Neural cell (in vitro differentiated cells): Measurements from ENCODE around the gene DGKB. TPM values are rescaled to one million over a fixed set of nuclear protein-coding genes. Genes with fewer than 3 reads are reported as not detected.

Experiments used
- H2AFZ ChIP-seq: fragments of 200-600, 300-800 bp; sonication (generic), shearing (Covaris generic); 2 replicates; pipeline ENCODE4 v1.6.0; 2014; ENCODE audit warnings: low read depth, mild to moderate bottlenecking, antibody characterized with exemption, low read length, moderate library complexity
- H3F3A ChIP-seq: fragments of 200-600 bp; shearing (Covaris generic); 2 replicates; pipeline ENCODE4 v1.6.1; 2016; ENCODE audit warnings: mild to moderate bottlenecking, moderate library complexity, mixed read lengths, antibody characterized with exemption, low read length; ENCODE audit not compliant: insufficient read depth, poor library complexity, severe bottlenecking
- H3K27ac ChIP-seq: fragments of 200-600, 300-800 bp; sonication (generic), shearing (Covaris generic); 2 replicates; pipeline ENCODE4 v1.5.1; 2014; ENCODE audit warnings: mild to moderate bottlenecking, low read length, moderate library complexity
- H3K27me3 ChIP-seq: fragments of 300-800, 200-600 bp; sonication (generic), shearing (Covaris generic); 2 replicates; pipeline ENCODE4 v1.6.0; 2014; ENCODE audit warnings: mild to moderate bottlenecking, low read depth, low read length, moderate library complexity; ENCODE audit not compliant: insufficient read depth
- H3K36me3 ChIP-seq: fragments of 300-800, 200-600 bp; sonication (generic), shearing (Covaris generic); 2 replicates; pipeline ENCODE4 v1.5.1; 2014; ENCODE audit warnings: mild to moderate bottlenecking, antibody characterized with exemption, low read length, moderate library complexity; ENCODE audit not compliant: insufficient read depth
- H3K4me2 ChIP-seq: fragments of 300-800, 200-600 bp; sonication (generic), shearing (Covaris generic); 2 replicates; pipeline ENCODE4 v1.6.0; 2014; ENCODE audit warnings: mild to moderate bottlenecking, low read length
- H3K4me3 ChIP-seq: fragments of 300-800, 200-600 bp; sonication (generic), shearing (Covaris generic); 2 replicates; pipeline ENCODE4 v1.5.1; 2014; ENCODE audit warnings: mild to moderate bottlenecking, low read length, moderate library complexity
- H3K79me2 ChIP-seq: fragments of 200-600 bp; shearing (Covaris generic); replicated peaks from 2 replicates; pipeline ENCODE4 v1.6.0; 2014; ENCODE audit warnings: mild to moderate bottlenecking, low read length, moderate library complexity; ENCODE audit not compliant: insufficient read depth
- H3K9ac ChIP-seq: fragments of 300-800, 200-600 bp; sonication (generic), shearing (Covaris generic); 2 replicates; pipeline ENCODE4 v1.6.1; 2016; ENCODE audit warnings: mild to moderate bottlenecking, low read length, mixed read lengths
- H3K9me2 ChIP-seq: fragments of 200-600 bp; shearing (Covaris generic); 2 replicates; pipeline ENCODE4 v1.6.1; 2016; ENCODE audit warnings: mild to moderate bottlenecking, low read length, mixed read lengths; ENCODE audit not compliant: insufficient read depth
- H3K9me3 ChIP-seq: fragments of 200-600, 300-800 bp; sonication (generic), shearing (Covaris generic); 2 replicates; pipeline ENCODE4 v1.6.1; 2016; ENCODE audit warnings: mild to moderate bottlenecking, mixed run types, low read length, moderate library complexity, mixed read lengths
- H4K20me1 ChIP-seq: fragments of 200-600 bp; shearing (Covaris generic); 2 replicates; pipeline ENCODE4 v1.6.1; 2016; ENCODE audit warnings: mild to moderate bottlenecking, mixed run types; ENCODE audit not compliant: insufficient read depth
- EP300 ChIP-seq: fragments of 450-650 bp; conservative IDR thresholded peaks from 2 replicates; pipeline ENCODE4 v1.6.1; 2014; ENCODE audit warnings: antibody characterized with exemption, mild to moderate bottlenecking, moderate library complexity; ENCODE audit not compliant: poor library complexity, severe bottlenecking
- EZH2 ChIP-seq: fragments of 200-600, 300-800 bp; shearing (Covaris generic), sonication (generic); IDR thresholded peaks from 2 replicates; pipeline ENCODE4 v1.6.1; 2014; ENCODE audit warnings: antibody characterized with exemption, low read length, borderline replicate concordance, mild to moderate bottlenecking; ENCODE audit not compliant: insufficient read depth, poor library complexity, severe bottlenecking
- MXI1 ChIP-seq: fragments of 450-650 bp; conservative IDR thresholded peaks from 2 replicates; pipeline ENCODE4 v1.6.1; 2014; ENCODE audit warnings: antibody characterized with exemption, mild to moderate bottlenecking; ENCODE audit not compliant: poor library complexity, severe bottlenecking
- POLR2AphosphoS5 ChIP-seq: IDR thresholded peaks from 2 replicates; pipeline ENCODE4 v1.6.1; 2012
- RAD21 ChIP-seq: fragments of 450-650 bp; conservative IDR thresholded peaks from 2 replicates; pipeline ENCODE4 v1.6.1; 2014; ENCODE audit warnings: antibody characterized with exemption, mild to moderate bottlenecking, moderate library complexity
- SMC3 ChIP-seq: fragments of 450-650 bp; conservative IDR thresholded peaks from 2 replicates; pipeline ENCODE4 v1.6.1; 2014; ENCODE audit warnings: antibody characterized with exemption, mild to moderate bottlenecking, moderate library complexity; ENCODE audit not compliant: poor library complexity
- TAF1 ChIP-seq: IDR thresholded peaks from 2 replicates; pipeline ENCODE4 v1.6.1; 2012; ENCODE audit warnings: low read depth
- polyA plus RNA-seq: library from polyadenylated mRNA; depleted of rRNA; stranded (reverse); fragments of >200 nt; gene quantifications from 2 replicates; pipeline ENCODE4 v1.2.3, GENCODE V29; 2014
- TF ChIP-seq, protein P1 (sequence below): IDR thresholded peaks from 2 replicates; pipeline ENCODE4 v1.6.1; 2012; ENCODE audit warnings: borderline replicate concordance
- TF ChIP-seq, protein P2 (sequence below): fragments of 450-650 bp; IDR thresholded peaks from 2 replicates; pipeline ENCODE4 v1.5.1; 2014; ENCODE audit warnings: antibody characterized with exemption, mild to moderate bottlenecking, moderate library complexity; ENCODE audit not compliant: poor library complexity, severe bottlenecking

Gene DGKB
- polyA plus RNA-seq, 1 donor from 2014 or later = 0.20 TPM

DNA sequence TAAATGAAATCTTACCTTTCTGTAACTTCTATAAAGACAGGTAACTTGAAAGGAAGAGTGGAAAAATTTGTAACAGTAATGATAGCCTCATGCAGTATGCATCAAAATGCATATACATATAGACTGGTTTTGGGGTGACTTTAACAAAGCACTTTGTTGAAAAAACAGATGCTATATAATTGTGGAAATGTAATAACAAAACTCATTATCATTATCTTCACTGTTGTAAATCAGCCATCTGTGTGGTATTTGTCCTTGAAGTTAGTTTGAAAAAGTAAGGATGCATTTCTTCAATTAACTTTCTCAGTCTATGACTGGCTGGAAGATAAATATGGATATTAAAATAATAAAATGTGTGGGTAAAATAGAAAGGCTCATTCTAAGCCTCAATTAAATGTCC, 6.1 kb upstream of the DGKB start:
- Histone ChIP-seq H3K79me2 (no peaks in the 10 kb centered on the region), H4K20me1 (no peaks in the 10 kb centered on the region), H3K4me3 (no peak overlapping the region), H2AFZ (no peak overlapping the region), H3K27ac (no peak overlapping the region), H3K9ac (no peak overlapping the region), H3K36me3 (no peaks in the 10 kb centered on the region), H3K4me2 (no peak overlapping the region), H3K9me2 (no peaks in the 10 kb centered on the region), H3K27me3 (no peaks in the 10 kb centered on the region), H3F3A (no peaks in the 10 kb centered on the region), H3K9me3 (no peaks in the 10 kb centered on the region)
- TF ChIP-seq MXI1 (no peak), EZH2 (no peak), EP300 (no peak), TAF1 (no peak), POLR2AphosphoS5 (no peak), SMC3 (no peak)
- TF ChIP-seq, protein P1, sequence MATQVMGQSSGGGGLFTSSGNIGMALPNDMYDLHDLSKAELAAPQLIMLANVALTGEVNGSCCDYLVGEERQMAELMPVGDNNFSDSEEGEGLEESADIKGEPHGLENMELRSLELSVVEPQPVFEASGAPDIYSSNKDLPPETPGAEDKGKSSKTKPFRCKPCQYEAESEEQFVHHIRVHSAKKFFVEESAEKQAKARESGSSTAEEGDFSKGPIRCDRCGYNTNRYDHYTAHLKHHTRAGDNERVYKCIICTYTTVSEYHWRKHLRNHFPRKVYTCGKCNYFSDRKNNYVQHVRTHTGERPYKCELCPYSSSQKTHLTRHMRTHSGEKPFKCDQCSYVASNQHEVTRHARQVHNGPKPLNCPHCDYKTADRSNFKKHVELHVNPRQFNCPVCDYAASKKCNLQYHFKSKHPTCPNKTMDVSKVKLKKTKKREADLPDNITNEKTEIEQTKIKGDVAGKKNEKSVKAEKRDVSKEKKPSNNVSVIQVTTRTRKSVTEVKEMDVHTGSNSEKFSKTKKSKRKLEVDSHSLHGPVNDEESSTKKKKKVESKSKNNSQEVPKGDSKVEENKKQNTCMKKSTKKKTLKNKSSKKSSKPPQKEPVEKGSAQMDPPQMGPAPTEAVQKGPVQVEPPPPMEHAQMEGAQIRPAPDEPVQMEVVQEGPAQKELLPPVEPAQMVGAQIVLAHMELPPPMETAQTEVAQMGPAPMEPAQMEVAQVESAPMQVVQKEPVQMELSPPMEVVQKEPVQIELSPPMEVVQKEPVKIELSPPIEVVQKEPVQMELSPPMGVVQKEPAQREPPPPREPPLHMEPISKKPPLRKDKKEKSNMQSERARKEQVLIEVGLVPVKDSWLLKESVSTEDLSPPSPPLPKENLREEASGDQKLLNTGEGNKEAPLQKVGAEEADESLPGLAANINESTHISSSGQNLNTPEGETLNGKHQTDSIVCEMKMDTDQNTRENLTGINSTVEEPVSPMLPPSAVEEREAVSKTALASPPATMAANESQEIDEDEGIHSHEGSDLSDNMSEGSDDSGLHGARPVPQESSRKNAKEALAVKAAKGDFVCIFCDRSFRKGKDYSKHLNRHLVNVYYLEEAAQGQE = no peak
- TF ChIP-seq, protein P2, sequence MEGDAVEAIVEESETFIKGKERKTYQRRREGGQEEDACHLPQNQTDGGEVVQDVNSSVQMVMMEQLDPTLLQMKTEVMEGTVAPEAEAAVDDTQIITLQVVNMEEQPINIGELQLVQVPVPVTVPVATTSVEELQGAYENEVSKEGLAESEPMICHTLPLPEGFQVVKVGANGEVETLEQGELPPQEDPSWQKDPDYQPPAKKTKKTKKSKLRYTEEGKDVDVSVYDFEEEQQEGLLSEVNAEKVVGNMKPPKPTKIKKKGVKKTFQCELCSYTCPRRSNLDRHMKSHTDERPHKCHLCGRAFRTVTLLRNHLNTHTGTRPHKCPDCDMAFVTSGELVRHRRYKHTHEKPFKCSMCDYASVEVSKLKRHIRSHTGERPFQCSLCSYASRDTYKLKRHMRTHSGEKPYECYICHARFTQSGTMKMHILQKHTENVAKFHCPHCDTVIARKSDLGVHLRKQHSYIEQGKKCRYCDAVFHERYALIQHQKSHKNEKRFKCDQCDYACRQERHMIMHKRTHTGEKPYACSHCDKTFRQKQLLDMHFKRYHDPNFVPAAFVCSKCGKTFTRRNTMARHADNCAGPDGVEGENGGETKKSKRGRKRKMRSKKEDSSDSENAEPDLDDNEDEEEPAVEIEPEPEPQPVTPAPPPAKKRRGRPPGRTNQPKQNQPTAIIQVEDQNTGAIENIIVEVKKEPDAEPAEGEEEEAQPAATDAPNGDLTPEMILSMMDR = no peak

GRCh38 chr7:14905764-14906163, 3.2 kb upstream of the DGKB start:
- H3K4me3 ChIP-seq = no peak overlapping the region
- H4K20me1 ChIP-seq = no peaks in the 10 kb centered on the region
- H3K27me3 ChIP-seq = peaks cover 7% of the 10 kb centered on the region
- no peaks in the 10 kb centered on the region for H3K36me3 ChIP-seq
- no peaks in the 10 kb centered on the region for H3F3A ChIP-seq
- H2AFZ ChIP-seq = no peak overlapping the region
- TF ChIP-seq, protein P2 = no peak
- TF ChIP-seq EZH2 (no peak), RAD21 (no peak), SMC3 (no peak), POLR2AphosphoS5 (no peak), MXI1 (no peak), EP300 (no peak), TAF1 (no peak)
- TF ChIP-seq, protein P1 = no peak
- H3K79me2 ChIP-seq = no peaks in the 10 kb centered on the region
- H3K9ac ChIP-seq = no peak overlapping the region
- no peak overlapping the region for H3K27ac ChIP-seq
- no peaks in the 10 kb centered on the region for H3K9me2 ChIP-seq
- H3K4me2 ChIP-seq = no peak overlapping the region
- H3K9me3 ChIP-seq = no peaks in the 10 kb centered on the region
